Raji (cell line): ENCODE results near the gene MAGI3.

Experiments used
- POLR2A ChIP-seq: IDR thresholded peaks from 2 replicates; pipeline ENCODE4 v1.6.1; 2011; ENCODE audit warnings: low read depth, low read length, control low read depth; ENCODE audit not compliant: insufficient read depth

Gene MAGI3

GRCh38 chr1:113389953-113390834 is at the start of gene MAGI3:
Gene MAGI3 (plus strand): TSS chr1:113390515. CDS start chr1:113391034, 519 bp downstream.
- TF ChIP-seq POLR2A = 0 out of 2 replicates have a peak, but pooled peaks have one; percentile 30

- TF ChIP-seq POLR2A = no peak
Measured at GRCh38 chr1:113353580-113353979, 36.7 kb upstream of the MAGI3 start.

GRCh38 chr1:113363935-113364334 is 26.4 kb upstream of the MAGI3 start:
- no peak for TF ChIP-seq POLR2A

GRCh38 chr1:113369040-113369439 is 21.3 kb upstream of the MAGI3 start:
- TF ChIP-seq POLR2A = no peak

- TF ChIP-seq POLR2A = no peak
Measured at GRCh38 chr1:113369699-113370098, 20.6 kb upstream of the MAGI3 start.

GRCh38 chr1:113370868-113371267 is 19.4 kb upstream of the MAGI3 start:
- no peak for TF ChIP-seq POLR2A

- no peak for TF ChIP-seq POLR2A
Measured at GRCh38 chr1:113372546-113372945, 17.8 kb upstream of the MAGI3 start.

- TF ChIP-seq POLR2A = no peak
Measured at GRCh38 chr1:113373644-113374043, 16.7 kb upstream of the MAGI3 start.

GRCh38 chr1:113375878-113376277 is 14.4 kb upstream of the MAGI3 start:
- TF ChIP-seq POLR2A = no peak

- TF ChIP-seq POLR2A = no peak
Measured at GRCh38 chr1:113380075-113380474, 10.2 kb upstream of the MAGI3 start.

- TF ChIP-seq POLR2A = no peak
Measured at GRCh38 chr1:113388017-113388620, 2.2 kb upstream of the MAGI3 start.

GRCh38 chr1:113388621-113389358 is 1.5 kb upstream of the MAGI3 start:
- TF ChIP-seq POLR2A = no peak

GRCh38 chr1:113389359-113389952 is 859 bp upstream of the MAGI3 start:
- no peak for TF ChIP-seq POLR2A

GRCh38 chr1:113390871-113391648 is 745 bp downstream of the MAGI3 start:
- TF ChIP-seq POLR2A = no peak
